Fibroblast of skin of left biceps (primary cell): ENCODE measurements around the gene CYP1A2.

Experiments used
- DNase-seq, 2 experiments: peaks; one replicate each; pipeline ENCODE4 v3.0.0-alpha.2; 2013; ENCODE audit warnings: low read depth in 2 of 2

Gene CYP1A2

DNA sequence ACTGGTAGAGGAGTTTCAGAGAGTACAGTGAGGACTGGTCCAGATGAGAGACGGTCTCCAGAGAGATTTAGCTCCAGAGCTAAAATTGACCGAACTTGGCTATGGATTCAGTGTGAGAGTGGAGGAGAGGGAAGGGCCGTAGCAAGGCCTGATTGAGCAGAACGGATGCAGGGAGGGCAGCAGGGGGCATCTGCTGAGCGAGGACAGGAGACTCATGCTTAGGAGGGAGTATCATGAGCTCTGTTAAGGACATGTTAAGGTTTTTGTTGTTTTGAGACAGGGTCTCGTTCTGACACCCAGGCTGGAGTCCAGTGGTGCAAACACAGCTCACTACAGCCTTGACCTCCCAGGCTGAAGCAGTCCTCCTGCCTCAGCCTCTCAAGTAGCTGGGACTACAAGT lies 56.3 kb downstream of the CYP1A2 start:
- no peak for DNase-seq
